ENCODE measurements around the gene EMC9.
A peak's percentile ranks its signal among the peaks of the same experiment; 100 is the strongest.

Gene EMC9, protein sequence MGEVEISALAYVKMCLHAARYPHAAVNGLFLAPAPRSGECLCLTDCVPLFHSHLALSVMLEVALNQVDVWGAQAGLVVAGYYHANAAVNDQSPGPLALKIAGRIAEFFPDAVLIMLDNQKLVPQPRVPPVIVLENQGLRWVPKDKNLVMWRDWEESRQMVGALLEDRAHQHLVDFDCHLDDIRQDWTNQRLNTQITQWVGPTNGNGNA

DNA sequence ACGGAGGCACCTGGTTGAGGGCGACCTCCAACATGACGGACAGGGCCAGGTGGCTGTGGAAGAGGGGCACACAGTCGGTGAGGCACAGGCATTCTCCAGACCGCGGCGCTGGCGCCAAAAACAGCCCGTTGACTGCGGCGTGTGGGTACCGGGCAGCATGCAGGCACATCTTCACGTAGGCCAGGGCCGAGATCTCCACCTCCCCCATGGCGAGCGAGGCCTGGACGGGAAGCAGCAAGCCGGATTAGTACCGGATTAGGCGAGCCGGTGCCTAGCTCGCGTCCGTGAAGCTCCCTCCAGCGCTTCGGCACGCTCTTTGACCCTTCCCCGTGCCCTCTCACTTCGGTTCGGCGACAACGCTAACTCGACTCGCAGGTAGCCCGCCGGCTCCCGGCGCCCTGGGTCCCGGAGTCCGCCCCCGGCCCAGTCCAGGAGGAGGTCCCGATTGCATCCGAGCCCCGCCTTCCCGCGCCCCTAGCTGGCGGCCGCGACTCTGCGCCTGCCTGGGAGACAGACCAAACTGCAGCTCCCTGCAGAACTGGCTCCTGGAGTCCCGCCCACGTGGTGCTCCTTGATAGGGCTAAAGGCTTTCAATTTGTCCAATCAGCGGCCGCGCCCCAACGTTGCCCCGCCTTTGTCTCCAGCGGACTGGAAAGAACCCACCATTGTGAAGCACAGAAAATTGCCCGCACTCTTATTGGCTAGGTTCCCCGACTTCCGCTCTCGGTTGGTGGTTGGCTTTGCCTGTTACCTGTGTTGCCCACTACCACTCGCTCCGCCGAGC lies at the start of gene EMC9:
Gene EMC9 (minus strand): TSS at position 495 of the 784 bp plus-strand sequence. CDS start 287 bp downstream, at position 208.
- DNase-seq (peak; percentile 99), ATAC-seq (peak; percentile 89)

GRCh38 chr14:24190416-24190815 lies 49.0 kb upstream of the EMC9 start:
- DNase-seq (no peak), ATAC-seq (no peak)

DNA sequence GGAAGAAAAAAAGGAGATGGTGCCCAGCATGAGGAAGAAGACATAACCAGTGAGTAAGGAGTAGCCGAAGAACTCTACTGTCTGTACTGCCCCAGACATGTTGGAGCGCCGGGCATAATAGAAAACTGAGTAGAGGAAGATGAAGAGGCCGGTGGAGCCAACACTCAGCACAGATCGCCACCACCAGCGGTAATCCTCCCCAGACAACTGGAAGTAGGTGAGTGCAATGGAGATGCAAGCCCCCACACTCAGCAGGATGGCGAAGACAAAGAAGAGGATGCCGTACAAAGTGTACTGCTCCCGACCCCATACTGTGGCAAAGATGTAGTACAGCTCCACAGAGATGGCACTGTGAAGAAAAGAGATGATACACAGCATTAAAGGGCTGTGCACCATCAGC lies 48.1 kb upstream of the EMC9 start:
- ATAC-seq = no peak

GRCh38 chr14:24189059-24189375 lies 47.6 kb upstream of the EMC9 start:
- ATAC-seq = no peak
- DNase-seq = no peak

More for the DNA sequence above, 48.1 kb upstream of the EMC9 start:
- DNase-seq = no peak

DNA sequence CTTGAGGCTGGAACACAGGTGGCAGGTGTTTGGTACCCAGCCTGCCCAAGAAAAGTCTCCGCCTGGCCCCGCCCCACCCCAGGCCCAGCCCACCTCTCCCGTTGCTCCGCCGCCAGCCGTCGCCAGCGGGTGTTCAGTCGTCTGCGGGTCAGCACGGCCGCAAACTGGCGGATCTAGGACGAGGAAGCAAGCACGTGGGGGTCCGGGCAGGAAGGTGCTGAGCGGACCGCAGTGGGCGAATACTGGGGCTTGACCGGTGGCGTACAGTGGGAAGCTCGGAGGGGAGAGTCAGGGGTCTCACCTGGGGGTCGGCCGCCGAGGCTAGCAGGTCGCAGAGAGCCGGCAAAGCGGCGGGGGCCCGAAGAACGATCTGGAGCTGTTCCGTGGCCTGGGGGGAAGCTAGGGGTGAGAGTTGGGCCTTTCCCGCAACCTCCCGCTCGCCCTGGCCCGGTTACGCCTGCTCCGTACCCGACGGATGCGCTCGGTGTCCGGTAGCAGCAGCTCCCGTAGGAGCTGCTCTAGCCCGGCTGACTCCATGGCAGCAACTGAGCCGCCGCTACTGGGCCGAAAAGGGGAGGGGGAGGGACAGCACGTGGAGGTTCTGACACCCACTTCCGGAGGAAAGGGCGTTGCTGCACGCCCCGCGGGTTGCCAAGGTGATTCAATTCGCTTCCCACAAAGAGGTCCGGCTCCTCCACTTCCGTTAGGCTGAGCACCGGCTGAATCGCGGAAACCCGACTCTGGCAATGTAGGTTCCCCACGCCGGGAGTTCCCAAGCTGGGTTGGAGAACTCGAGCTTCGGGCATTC lies 47.1 kb upstream of the EMC9 start, which contains the start of gene IPO4:
Gene IPO4 (minus strand): TSS at position 566 of the 808 bp plus-strand sequence. CDS start 29 bp downstream, at position 537.
- peak; percentile 94 for DNase-seq
- peak; percentile 96 for ATAC-seq

DNA sequence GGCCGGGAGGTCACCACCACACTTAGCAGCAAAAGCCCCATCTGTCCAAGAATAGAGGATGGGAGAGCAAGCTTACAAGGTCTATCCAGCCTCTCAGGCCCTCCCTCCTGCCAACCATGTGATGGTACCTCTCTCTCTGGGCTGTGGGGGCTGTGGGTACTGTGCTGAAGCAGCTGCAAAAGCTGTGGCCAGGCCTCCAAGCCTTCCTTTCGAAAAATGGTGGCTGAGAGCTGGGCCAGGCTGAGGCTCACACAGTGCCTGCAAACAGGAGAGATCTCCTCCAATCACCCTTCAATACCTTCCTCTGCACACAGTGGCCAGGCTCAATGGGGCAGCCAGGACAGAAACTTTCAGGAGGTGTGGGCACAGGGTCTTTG lies 46.1 kb upstream of the EMC9 start:
- DNase-seq (no peak), ATAC-seq (no peak)

DNA sequence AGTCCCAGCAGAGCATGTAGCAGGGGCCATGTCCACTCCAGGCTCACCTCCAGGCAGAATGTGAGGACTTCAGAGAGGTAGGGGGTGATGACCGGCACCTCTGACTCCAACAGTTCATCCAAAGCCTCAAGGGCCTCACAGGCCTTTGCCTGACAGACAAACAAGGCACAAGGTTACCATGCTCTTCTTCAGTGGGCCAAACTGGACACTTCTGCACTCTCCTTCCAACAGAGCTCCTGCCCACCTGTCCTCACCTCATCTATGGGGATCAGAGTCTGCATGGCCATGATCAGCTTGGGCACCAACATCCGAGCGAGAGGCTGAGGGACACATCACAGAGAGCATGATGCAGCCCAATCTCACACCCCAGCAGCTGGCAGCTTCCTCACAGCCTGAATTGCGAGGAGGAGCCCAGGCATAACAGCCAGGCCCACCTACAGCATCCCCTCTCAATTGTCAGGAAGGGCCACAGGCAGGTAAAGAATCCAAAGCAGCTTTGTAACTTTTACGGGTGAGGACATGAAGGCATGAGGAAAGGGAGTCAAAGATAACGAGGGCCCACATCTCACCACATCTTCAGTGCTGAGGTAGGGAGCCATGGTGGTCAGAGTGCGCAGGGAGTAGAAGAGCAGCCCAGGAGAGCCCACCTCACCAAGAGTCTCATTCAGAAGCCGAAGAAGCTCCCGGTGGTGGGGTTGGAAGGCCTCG lies 45.6 kb upstream of the EMC9 start:
- ATAC-seq = no peak
- DNase-seq = no peak

GRCh38 chr14:24185741-24186140 lies 44.4 kb upstream of the EMC9 start:
- DNase-seq (no peak), ATAC-seq (no peak)

- ATAC-seq (no peak), DNase-seq (no peak)
Measured at GRCh38 chr14:24185026-24185425, 43.6 kb upstream of the EMC9 start.

DNA sequence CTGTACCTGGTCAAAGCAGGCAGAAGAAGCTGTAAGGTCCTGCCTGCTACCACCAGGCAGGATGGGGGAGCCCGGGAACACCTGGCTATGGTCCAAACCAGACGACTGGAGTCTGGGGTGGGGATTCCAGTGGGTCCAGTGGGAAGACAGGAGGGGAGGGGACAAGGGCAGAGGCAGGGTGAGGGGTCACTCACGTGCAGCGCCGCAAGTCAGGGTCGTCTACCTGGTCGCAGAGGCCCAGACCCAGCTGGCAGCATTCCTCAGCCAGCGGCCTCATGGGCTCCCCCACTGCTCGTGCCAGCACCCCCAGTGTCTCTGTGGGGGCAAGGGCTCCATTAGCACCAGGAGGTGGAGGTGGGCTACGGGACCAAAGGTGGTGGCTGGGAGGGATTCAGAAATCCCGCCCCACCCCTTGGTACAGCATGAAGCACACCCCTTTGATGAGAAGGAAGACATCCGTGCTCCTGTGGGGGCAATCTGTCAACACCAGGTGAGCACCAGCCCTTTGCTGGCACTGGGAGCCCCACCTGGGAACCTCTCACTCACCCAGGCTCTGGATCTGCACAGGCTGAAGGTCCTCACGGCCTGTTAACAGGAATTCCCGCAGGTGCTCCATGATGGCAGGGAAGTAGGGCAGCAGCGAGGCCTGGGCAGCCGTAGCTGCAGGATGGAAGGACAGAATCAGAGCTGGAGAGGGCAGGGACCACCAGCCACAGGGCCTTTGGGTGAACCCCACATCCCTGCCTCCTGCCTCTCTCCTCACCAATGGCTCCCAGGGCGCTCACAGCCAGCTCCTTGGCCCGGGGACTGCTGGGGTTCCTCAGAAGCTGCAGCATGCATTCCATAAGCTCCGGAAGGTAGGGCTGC lies 42.9 kb upstream of the EMC9 start:
- no peak for ATAC-seq
- no peak for DNase-seq

DNA sequence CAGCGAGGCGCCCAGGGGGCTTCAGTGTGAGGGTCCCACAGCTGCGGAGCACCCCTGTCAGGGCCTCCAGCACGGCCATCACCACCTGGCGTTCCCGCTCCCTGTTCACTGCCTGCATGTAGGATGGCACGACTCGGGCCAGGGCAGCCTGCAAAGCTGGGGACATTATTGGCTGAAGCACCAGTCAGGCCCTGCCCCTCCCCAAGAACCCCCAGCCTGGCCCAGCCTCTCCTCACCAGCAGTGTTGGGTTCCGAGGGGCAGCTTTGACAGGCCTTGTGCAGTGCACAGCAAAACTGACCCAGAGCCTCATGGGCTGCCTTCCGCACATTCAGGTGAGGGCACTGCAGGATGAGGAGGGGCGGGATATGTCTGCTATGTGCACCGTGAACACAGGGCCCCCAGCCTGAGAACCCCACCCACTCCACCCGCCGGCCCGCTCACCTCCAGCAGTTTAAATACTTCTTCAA lies 41.7 kb upstream of the EMC9 start:
- DNase-seq (no peak), ATAC-seq (no peak)

- DNase-seq (no peak), ATAC-seq (no peak)
Measured at GRCh38 chr14:24182110-24182882, 40.9 kb upstream of the EMC9 start.

- no peak for ATAC-seq
Measured at GRCh38 chr14:24181371-24182077, 40.1 kb upstream of the EMC9 start.

GRCh38 chr14:24179961-24180796 lies 38.8 kb upstream of the EMC9 start:
- DNase-seq (no peak), ATAC-seq (no peak)

More at GRCh38 chr14:24181371-24182077, 40.1 kb upstream of the EMC9 start:
- no peak for DNase-seq

DNA sequence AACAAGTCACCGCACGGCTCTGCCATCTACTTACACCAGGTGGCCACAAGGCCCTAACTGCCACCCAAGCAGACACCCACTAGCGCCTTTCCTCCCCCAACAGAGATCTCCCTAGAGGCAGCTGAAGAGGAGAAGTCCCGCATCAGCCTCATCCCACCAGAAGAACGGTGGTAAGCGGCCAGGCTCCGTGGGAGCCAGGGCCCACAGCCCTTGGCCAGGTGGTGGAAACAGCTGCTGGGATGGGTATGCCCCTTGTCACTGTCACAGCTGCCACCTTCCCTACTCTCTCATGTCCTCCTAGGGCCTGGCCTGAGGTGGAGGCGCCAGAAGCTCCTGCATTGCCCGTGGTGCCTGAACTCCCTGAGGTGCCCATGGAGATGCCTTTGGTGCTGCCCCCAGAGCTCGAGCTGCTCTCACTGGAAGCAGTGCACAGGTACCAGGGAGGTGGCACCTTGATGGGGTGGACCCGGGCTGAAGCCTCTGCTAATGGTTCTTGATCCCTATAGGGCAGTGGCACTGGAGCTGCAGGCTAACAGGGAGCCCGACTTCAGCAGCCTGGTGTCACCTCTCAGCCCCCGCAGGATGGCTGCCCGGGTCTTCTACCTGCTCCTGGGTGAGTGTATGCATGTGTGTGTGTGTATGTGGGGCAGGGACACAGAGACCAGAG lies 38.0 kb upstream of the EMC9 start:
- DNase-seq (no peak), ATAC-seq (peak; percentile 7)

GRCh38 chr14:24178399-24179178 lies 37.2 kb upstream of the EMC9 start:
- DNase-seq = no peak
- no peak for ATAC-seq

DNA sequence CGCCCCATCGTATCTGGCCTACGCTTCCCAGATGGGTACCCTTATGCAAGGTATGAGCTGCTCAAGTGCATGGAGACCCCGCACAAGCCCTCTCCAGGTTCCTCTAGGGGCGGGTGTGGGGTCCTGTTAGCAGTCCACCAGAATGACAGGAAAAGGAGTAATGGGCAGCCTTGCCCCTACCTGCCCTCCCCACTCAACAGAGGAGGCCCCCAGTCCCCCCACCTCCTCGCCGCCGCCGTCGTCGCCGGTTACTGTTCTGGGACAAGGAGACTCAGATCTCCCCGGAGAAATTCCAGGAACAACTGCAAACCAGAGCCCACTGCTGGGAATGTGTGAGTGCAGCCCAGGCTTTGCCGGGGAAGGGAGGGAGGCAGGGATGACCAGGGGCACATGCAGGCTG lies 36.5 kb upstream of the EMC9 start:
- no peak for DNase-seq
- no peak for ATAC-seq
